ENCODE data around the gene SLC9B1.

Gene SLC9B1

GRCh38 chr4:103019308-103020124 is at the start of gene SLC9B1:
SLC9B1 (minus strand) TSS chr4:103019705; CDS start chr4:102991711, 27,994 bp downstream.
- peak; percentile 75 for DNase-seq

- DNase-seq, result no peak
Observed at GRCh38 chr4:103067841-103068547, 48.5 kb upstream of the SLC9B1 start.

GRCh38 chr4:103060453-103061148 is 41.1 kb upstream of the SLC9B1 start:
- DNase-seq, result no peak

- DNase-seq, result no peak
Observed at GRCh38 chr4:103054030-103054429, 34.5 kb upstream of the SLC9B1 start.

DNA sequence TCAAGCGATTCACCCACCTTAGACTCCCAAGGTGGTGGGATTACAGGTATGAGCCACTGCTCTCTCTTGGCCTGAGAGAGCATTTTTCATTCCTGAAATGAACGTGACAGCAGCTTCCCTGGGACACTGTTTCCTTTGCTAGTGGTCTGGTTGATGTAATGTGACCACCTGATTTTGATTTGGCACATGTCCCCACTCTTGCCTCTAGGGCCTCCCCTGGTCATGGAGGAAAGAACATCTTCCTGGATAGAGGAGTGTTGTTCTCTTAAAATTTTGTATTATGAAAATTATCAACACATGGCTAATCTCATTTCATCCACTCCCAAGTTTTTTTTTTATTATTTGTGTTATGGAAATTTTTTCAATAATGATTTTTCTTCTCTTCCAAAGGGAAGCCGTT is 33.3 kb upstream of the SLC9B1 start:
- DNase-seq, result no peak

DNA sequence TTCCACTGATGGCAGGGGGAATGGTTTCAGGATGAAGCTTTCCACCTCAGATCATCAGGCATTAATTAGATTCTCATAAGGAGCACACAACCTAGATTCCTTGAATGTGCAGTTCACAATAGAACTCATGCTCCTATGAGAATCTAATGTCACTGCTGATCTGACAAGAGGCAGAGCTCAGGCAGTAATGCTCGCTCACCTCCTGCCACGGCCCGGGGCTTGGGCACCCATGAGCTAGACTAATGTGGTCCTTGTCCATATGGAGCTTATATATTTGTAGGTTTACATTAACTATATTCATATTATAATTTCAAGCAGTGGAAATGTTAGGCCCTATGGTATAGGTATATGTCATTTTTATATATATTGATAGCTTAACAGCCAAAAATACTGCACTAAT is 32.6 kb upstream of the SLC9B1 start:
- no peak for DNase-seq

DNA sequence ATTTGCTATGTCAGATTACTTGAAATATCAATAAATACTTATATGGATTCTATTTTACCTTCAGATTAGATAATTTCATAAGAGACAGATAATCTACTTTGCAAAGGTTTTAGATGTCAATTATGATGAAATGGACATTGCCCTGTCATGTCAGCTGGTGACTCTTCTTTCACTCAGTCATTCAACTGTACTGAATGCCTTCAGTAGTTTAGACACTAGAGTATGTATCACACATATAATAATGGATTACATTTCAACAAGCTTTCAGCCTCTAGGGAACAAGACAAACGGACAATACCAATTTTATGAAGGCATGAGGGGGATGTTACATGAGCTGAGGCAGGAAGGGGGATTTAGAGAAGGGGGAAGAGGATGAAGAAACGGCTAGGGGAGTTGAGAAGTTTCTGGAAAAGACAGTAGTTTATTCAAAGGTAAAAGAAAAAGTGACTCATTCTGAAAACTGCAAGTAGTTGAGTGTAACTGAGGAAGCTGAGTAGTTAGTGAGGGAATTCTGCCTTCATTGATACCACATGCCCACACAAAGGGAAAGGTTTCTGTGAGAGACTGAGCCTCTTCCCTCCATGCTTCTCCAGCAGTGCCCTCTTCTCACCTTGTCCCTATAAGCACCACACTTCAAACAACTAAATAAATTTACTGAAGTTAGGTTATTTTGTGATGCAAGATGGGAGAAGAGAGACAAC is 31.4 kb upstream of the SLC9B1 start:
- no peak for DNase-seq

DNA sequence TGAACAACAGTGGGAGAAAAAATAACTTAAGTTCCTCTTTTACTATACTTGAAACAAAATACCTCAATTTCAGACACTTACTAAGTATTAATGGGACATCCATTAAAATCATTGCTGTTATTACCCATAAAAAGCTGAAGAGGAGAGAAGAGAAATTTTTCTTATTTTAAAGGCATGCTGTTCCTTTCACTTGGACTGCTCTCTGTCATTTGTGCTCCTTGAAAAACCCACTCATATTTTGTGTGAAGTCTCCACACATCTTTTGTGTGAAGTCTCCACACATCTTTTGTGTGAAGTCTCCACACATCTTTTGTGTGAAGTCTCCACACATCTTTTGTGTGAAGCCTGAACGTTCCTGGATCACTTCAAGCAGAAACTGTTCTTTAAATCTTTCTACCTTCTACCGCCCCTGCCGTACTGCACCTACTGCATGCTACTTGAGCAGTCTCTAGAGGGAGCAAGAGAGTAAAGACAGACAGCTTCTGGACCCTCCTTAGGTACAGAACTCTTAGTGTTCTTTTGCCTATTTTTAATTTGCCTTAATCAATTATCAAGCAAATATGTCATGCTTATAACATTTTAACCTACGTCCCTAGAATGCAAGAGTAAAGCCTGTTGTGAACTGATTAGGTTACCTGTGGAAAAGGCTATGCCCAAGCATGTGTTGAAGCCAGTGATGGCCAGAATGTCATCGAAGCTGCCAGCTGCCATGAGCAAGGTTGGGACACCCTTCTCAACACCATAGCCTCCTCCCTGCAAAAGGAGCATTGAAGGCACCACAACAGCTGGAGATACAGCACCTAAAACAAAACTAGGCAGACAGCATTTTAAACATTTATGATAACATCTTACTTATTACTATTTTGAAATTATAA is 27.1 kb upstream of the SLC9B1 start:
- DNase-seq, result no peak

DNA sequence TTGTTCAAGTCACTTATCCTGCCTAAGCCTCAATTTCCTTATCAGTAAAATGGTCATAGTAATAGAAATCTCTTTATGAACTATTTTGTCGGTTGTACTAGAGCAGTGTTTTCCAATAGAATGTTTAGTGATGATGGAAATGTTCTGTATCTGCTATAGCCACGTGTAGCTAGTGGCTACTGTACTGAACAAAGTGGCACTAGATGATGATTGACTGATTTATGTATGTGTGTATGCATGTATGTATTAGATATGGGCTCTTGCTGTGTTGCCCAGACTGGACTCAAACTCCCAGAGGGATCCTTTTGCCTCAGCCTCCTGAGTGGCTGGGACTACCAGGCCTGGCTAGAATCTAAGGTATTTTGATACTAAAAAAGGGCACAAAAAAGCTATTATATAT is 24.7 kb upstream of the SLC9B1 start:
- no peak for DNase-seq

DNA sequence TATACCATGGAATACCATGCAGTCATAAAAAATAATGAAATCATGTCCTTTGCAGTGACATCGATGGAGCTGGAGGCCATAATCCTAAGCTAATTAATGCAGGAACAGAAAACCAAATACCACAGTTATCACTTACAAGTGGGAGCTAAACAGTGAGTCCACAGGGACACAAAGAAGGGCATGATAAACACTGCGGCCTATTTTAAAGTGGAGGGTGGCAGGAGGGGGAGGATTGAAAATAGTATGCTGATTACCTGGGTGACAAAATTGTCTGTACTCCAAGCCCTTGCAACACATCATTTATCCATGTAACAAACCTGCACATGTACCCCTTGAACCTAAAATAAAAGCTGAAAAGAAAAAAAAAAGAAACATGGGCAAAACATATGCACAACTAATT is 16.7 kb upstream of the SLC9B1 start:
- no peak for DNase-seq

- DNase-seq, result no peak
Observed at GRCh38 chr4:103032574-103032973, 13.1 kb upstream of the SLC9B1 start.

DNA sequence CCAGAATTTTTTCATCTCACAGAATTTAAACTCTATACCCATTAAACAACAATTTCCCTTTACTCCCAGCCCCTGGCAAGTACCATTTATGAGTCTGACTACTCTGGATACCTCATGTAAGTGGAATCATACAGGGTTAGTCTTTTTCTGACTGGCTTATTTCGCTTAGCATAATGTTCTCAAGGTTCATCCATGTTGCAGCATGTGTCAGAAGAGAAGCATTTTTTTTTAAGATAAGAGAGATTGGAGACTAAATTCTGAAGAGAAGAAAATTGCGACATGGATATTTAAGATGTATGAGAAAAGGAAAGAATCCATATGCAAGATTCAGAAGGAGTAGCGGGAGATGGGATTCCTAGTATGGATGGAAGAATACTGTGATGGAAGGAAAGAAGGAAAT is 11.3 kb upstream of the SLC9B1 start:
- DNase-seq, result no peak

DNA sequence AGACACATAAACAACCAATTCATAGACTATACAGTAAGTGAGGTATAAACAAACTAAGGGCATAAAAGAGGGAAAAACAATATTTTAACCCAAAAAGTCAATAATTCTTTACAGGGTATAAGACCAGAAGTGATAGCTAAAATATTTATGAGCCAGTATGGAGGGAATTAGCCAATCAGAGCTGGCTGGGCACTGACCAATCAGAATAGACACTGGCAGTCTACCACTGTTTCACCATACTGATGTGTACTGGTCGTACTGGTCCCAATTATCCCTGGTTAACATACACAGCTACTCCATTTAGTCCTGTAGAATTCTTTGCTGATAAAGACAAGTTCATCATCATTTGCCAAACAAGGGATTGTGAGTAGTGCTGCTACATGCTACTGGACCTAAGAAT is 9.8 kb upstream of the SLC9B1 start:
- DNase-seq, result no peak

DNA sequence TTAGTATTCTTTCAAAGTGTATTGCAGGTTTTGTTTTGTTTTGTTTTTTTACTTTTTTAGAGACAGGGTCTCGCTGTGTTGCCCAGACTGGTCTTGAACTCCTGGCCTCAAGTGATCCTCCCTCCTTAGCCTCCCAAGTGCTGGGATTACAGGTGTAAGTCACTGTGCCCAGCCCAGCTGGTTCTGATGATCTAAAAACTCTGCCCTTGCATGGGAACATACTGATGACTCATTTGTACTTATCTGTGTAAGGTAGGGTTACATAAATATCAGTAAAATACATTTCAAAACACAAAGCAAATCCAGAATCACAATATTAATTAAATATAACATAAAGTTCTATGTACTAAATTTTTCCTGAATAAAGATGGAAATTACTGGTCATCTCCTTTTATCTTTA is 7.4 kb upstream of the SLC9B1 start:
- no peak for DNase-seq

DNA sequence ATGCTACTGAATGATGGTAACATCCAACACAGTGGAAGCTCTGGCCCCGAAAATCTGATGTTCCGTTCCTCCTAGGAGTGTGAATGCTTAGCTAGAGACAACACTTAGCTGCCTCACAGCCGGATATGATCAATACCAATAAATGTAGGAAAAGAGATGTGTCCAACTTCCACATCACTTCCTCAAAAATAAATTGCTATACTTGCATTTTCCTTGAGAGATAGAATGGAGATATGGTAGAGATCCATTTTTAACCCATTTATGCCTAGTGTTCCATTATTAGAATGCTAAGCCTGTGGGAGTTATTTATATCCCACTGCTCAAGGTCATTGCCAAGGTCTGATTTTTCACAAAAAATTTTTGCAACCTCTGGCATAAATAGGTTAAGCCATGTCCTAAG is 5.5 kb upstream of the SLC9B1 start:
- DNase-seq, result no peak

DNA sequence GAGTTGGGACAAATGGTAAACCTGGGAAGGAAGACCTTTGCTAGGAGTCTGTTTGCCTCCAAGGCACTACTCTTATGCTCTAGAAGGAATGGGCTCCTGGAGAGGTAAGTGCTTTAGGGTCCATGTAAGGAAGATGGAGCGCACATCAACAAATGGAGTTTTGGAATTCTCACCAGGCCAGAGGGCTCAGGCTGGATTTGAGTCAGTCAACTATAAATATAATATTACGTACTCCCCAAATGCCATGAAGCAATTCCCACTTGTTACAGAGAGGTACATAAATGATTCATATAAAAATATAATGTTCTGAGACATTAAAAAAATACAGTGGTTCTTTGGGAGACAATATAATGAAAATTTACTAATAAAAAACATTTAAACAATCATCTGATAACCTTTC is 1.6 kb upstream of the SLC9B1 start:
- no peak for DNase-seq

DNA sequence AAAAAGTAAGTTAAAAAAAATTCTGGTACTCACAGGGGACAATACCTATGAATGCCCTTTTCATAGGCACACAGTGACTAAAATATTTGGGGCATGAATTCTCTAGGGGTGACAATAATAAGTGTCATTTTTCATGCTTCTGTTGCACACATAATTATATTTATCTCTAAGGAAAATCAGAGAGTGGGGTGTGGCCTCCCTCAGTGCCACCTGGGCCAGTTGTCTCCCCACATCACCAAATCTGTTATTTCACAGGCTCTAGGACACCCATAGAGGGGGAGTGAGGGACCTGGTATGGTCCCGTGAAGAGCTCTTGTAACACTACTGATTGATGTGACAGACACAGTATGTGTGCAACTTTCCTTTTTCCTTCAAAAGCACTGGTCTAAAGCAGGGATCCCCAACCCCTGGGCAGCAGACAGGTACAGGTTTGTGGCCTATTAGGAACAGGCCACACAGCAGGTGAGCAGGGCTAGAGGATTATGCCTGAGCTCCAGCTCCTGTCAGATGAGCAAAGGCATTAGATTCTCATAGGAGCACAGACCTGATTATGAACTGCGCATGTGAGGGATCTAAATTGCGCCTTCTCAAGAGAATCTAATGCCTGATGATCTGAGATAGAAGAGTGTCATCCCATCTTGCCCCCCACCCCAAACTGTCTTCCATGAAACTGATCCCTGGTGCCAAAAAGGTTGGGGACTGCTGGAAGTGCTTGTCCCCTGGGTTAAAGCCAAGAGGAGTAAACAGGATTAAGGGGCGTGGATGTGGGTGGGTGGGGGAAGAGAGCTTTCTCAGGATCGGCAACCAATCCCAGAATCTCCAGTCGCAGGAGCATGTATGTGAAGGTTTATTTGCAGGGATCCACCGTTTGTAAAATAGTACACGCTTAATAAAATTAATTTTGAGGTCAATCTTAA is 856 bp downstream of the SLC9B1 start:
- DNase-seq, result peak; percentile 0

DNA sequence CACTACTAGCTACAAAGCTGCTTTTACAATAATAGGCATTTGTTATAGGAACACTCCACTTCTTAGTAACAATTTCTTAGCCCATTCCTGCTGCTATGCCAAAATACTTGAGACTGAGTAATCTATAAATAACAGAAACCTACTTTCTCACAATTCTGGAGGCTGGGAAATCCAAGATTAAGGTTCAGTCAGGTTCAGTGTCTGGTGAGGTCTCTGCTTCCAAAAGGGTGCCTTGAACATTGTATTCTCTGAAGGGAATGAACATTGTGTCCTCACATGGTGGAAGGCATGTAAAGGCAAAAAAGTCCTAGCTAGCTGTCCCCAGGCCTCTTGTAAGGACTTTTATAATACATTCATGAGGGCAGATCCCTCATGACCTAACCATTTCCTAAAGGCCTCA is 7.0 kb downstream of the SLC9B1 start:
- no peak for DNase-seq

GRCh38 chr4:103012060-103012459 is 7.4 kb downstream of the SLC9B1 start:
- no peak for DNase-seq

- no peak for DNase-seq
Observed at GRCh38 chr4:103011378-103012025, 8.0 kb downstream of the SLC9B1 start.

GRCh38 chr4:103010804-103011203 is 8.7 kb downstream of the SLC9B1 start:
- DNase-seq, result no peak
